Tibial artery (tissue), 4 donors: Measurements from ENCODE around the gene CDKN2B-AS1.

Experiments
- DNase-seq, 2 donors: peaks; one replicate each; pipeline ENCODE4 v3.0.0-alpha.2; 2019
- H3K27ac ChIP-seq, 2 donors: fragments of 200-600 bp; sonication (generic) in 1 of 2; 1 replicate in 1 of 2; 2 replicates in 1 of 2; pipeline ENCODE4 v1.5.1; 2018 to 2019; ENCODE audit warnings: mild to moderate bottlenecking in 1 of 2
- H3K27me3 ChIP-seq, 2 donors: fragments of 200-600 bp; sonication (generic) in 1 of 2; one replicate each; pipeline versions ENCODE4 v1.5.1 to v1.6.0; 2016 to 2019
- H3K36me3 ChIP-seq, 3 donors: fragments of 200-600 bp; sonication (generic) in 2 of 3; one replicate each; pipeline ENCODE4 v1.5.1; 2016 to 2019; ENCODE audit warnings: mild to moderate bottlenecking in 2 of 3
- H3K4me1 ChIP-seq, 4 donors: fragments of 200-600 bp; sonication (generic) in 2 of 4; 1 replicate in 3 of 4; 2 replicates in 1 of 4; pipeline ENCODE4 v1.5.1; 2016 to 2019
- H3K4me3 ChIP-seq, 2 donors: fragments of 200-600 bp; sonication (generic) in 1 of 2; 1 replicate in 1 of 2; 2 replicates in 1 of 2; pipeline ENCODE4 v1.5.1; 2018 to 2019; ENCODE audit warnings: mild to moderate bottlenecking in 2 of 2
- H3K9me3 ChIP-seq, 3 donors: fragments of 200-600 bp; sonication (generic) in 1 of 3; one replicate each; pipeline ENCODE4 v1.5.1; 2016 to 2019
- intact Hi-C: fragments of 100-400 bp; cut with DNase I; formaldehyde crosslinking; loops from one replicate; pipeline ENCODE4 v1.15.0; 2023; ENCODE audit warnings: low total_unique reads
- TF ChIP-seq, protein P1 (sequence below), 2 experiments: fragments of 200-600 bp in 1 of 2; fragments of 450-650 bp in 1 of 2; IDR thresholded peaks; one replicate each; pipeline ENCODE4 v1.5.1; 2017 to 2019; ENCODE audit warnings: antibody characterized with exemption in 2 of 2, mild to moderate bottlenecking in 1 of 2, moderate library complexity in 1 of 2

The CDKN2B-AS1 gene

GRCh38 chr9:22131817-22132216 is 137.2 kb downstream of the CDKN2B-AS1 start:
- H3K27ac ChIP-seq, result no peak overlapping the region
- no peak overlapping the region for H3K4me3 ChIP-seq
- intact Hi-C loops, result no loop called here
- H3K27me3 ChIP-seq, result no peaks in the 10 kb centered on the region
- H3K4me1 ChIP-seq, result no peaks in the 10 kb centered on the region
- no peak for DNase-seq
- no peaks in the 10 kb centered on the region for H3K36me3 ChIP-seq
- TF ChIP-seq, protein P1, sequence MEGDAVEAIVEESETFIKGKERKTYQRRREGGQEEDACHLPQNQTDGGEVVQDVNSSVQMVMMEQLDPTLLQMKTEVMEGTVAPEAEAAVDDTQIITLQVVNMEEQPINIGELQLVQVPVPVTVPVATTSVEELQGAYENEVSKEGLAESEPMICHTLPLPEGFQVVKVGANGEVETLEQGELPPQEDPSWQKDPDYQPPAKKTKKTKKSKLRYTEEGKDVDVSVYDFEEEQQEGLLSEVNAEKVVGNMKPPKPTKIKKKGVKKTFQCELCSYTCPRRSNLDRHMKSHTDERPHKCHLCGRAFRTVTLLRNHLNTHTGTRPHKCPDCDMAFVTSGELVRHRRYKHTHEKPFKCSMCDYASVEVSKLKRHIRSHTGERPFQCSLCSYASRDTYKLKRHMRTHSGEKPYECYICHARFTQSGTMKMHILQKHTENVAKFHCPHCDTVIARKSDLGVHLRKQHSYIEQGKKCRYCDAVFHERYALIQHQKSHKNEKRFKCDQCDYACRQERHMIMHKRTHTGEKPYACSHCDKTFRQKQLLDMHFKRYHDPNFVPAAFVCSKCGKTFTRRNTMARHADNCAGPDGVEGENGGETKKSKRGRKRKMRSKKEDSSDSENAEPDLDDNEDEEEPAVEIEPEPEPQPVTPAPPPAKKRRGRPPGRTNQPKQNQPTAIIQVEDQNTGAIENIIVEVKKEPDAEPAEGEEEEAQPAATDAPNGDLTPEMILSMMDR (IDR thresholded peaks at IDR 0.05), result no peak
- H3K9me3 ChIP-seq, result no peaks in the 10 kb centered on the region

DNA sequence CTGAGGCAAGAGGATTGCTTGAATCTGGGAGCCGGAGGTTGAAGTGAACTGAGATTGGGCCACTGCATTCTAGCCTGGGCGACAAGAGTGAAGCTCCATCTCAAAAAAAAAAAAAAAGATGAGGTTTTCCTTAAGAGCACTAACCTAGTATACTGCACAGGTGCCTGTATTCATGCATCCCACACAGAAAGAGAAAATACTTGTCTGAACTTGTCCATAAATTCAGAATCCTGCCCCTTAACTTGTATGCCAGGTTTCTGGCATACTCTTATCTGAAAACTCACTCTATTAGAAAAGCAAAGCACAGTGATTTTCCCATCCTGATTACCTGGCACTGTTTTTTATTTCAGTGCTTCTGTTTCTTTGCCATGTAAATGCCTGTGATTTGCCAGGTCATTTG is 139.8 kb downstream of the CDKN2B-AS1 start:
- Histone ChIP-seq H3K27ac (no peak overlapping the region), H3K9me3 (no peaks in the 10 kb centered on the region), H3K27me3 (no peaks in the 10 kb centered on the region), H3K4me1 (no peaks in the 10 kb centered on the region), H3K36me3 (no peaks in the 10 kb centered on the region), H3K4me3 (no peak overlapping the region)
- intact Hi-C loops, result no loop called here
- TF ChIP-seq, protein P1 (IDR thresholded peaks at IDR 0.05), result no peak
- no peak for DNase-seq

DNA sequence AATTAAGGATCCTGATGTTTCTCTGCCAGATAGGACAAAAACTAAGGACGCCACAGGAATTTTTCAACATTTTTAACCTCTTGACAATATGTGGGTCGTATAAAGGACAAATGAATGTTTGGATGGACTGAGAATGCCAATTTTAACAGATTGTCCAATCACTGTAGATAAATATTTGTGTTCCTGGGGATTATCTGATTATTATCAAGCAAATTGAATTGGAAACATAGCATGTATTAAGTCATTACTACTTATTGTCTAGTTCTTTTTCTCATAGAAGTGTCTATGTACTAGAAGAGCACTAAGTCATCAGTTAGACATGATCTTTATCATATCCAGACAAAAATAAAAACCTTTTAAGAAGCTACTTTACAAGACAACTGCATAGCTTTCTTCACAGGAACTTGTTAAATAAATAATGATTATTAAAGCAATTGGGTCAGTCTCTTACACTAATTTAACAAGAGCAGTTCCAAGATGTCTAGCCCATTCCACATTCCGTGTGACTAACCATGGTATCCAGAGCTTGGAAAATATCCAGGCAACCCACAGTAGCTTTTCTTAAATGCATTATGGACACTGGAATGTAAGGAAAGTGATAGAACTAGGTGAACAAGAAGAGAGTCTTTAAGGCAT is 142.0 kb downstream of the CDKN2B-AS1 start:
- Histone ChIP-seq H3K36me3 (no peaks in the 10 kb centered on the region), H3K4me1 (no peaks in the 10 kb centered on the region), H3K27me3 (no peaks in the 10 kb centered on the region), H3K4me3 (no peak overlapping the region), H3K27ac (no peak overlapping the region), H3K9me3 (no peaks in the 10 kb centered on the region)
- TF ChIP-seq, protein P1 (IDR thresholded peaks at IDR 0.05), result no peak
- no peak for DNase-seq
- intact Hi-C loops, result no loop called here

- TF ChIP-seq, protein P1 (IDR thresholded peaks at IDR 0.05), result no peak
- Histone ChIP-seq H3K4me3 (no peak overlapping the region), H3K9me3 (no peaks in the 10 kb centered on the region), H3K27ac (no peak overlapping the region), H3K27me3 (no peaks in the 10 kb centered on the region), H3K36me3 (no peaks in the 10 kb centered on the region), H3K4me1 (no peaks in the 10 kb centered on the region)
- DNase-seq, result no peak
- intact Hi-C loops, result no loop called here
These were observed 144.5 kb downstream of the CDKN2B-AS1 start for GRCh38 chr9:22138956-22139660.

GRCh38 chr9:22141908-22142307 is 147.3 kb downstream of the CDKN2B-AS1 start:
- no peak overlapping the region for H3K4me3 ChIP-seq
- H3K36me3 ChIP-seq, result no peaks in the 10 kb centered on the region
- no peak overlapping the region for H3K27ac ChIP-seq
- H3K9me3 ChIP-seq, result no peaks in the 10 kb centered on the region
- TF ChIP-seq, protein P1 (IDR thresholded peaks at IDR 0.05), result no peak
- intact Hi-C loops, result no loop called here
- no peaks in the 10 kb centered on the region for H3K27me3 ChIP-seq
- no peaks in the 10 kb centered on the region for H3K4me1 ChIP-seq
- no peak for DNase-seq
